OCI-LY3 (cell line): ENCODE data around the gene SLC2A13.

Source experiments
- H2AFZ ChIP-seq: fragments of 200-600, 300-600 bp; shearing (Covaris generic); 2 replicates; pipeline ENCODE4 v1.6.0; 2014; ENCODE audit warnings: antibody characterized with exemption, low read depth, low read length
- H3K27ac ChIP-seq: fragments of 200-600, 300-600 bp; sonication (generic); 2 replicates; pipeline ENCODE4 v1.5.1; 2014; ENCODE audit warnings: mild to moderate bottlenecking, low read length, moderate library complexity, mixed read lengths
- H3K27me3 ChIP-seq: fragments of 200-600, 300-600 bp; sonication (generic); 2 replicates; pipeline ENCODE4 v1.6.1; 2014; ENCODE audit warnings: low read depth, low read length, mixed read lengths
- H3K36me3 ChIP-seq: fragments of 200-600, 300-600 bp; sonication (generic); replicated peaks from 2 replicates; pipeline ENCODE3; 2014; ENCODE audit warnings: low read depth, low read length, mixed read lengths
- H3K4me1 ChIP-seq: fragments of 300-600, 200-600 bp; sonication (generic); 2 replicates; pipeline ENCODE4 v1.6.1; 2014; ENCODE audit warnings: low read length, mixed read lengths
- H3K4me2 ChIP-seq: fragments of 200-600, 300-600 bp; sonication (generic); 2 replicates; pipeline ENCODE4 v1.6.1; 2014; ENCODE audit warnings: low read length, mixed read lengths
- H3K4me3 ChIP-seq: fragments of 300-600, 200-600 bp; sonication (generic); 2 replicates; pipeline ENCODE4 v1.5.1; 2014; ENCODE audit warnings: antibody characterized with exemption, mild to moderate bottlenecking, low read length, moderate library complexity
- H3K79me2 ChIP-seq: fragments of 300-600, 200-600 bp; shearing (Covaris generic); 2 replicates; pipeline ENCODE4 v1.6.1; 2014; ENCODE audit warnings: mild to moderate bottlenecking, low read length, mixed read lengths
- H3K9ac ChIP-seq: fragments of 300-600, 200-600 bp; shearing (Covaris generic); 2 replicates; pipeline ENCODE4 v1.6.0; 2014; ENCODE audit warnings: mild to moderate bottlenecking, low read length, moderate library complexity
- H3K9me3 ChIP-seq: fragments of 200-600, 300-600 bp; shearing (Covaris generic); 2 replicates; pipeline ENCODE4 v1.6.1; 2014; ENCODE audit warnings: low read length, mixed read lengths; ENCODE audit not compliant: insufficient read depth
- H4K20me1 ChIP-seq: fragments of 200-600, 300-600 bp; sonication (generic); 2 replicates; pipeline ENCODE4 v1.6.1; 2016; ENCODE audit warnings: low read length, mixed read lengths; ENCODE audit not compliant: insufficient read depth
- CTCF ChIP-seq: fragments of 200-600, 300-600 bp; sonication (generic); IDR thresholded peaks from 2 replicates; pipeline ENCODE4 v1.5.1; 2014; ENCODE audit warnings: antibody characterized with exemption, low read length, low read depth
- EZH2phosphoT487 ChIP-seq: fragments of 200-600 bp; shearing (Covaris generic); IDR thresholded peaks from 2 replicates; pipeline ENCODE4 v1.6.1; 2018; ENCODE audit warnings: antibody characterized with exemption, mixed run types, low read depth

SLC2A13 gene

GRCh38 chr12:39773266-39773665 lies 332.6 kb downstream of the SLC2A13 start:
- no peak for TF ChIP-seq EZH2phosphoT487
- TF ChIP-seq CTCF, result no peak
- H3K9ac ChIP-seq, result no peak overlapping the region
- H3K9me3 ChIP-seq, result no peaks in the 10 kb centered on the region
- no peaks in the 10 kb centered on the region for H3K79me2 ChIP-seq
- no peaks in the 10 kb centered on the region for H3K27me3 ChIP-seq
- no peak overlapping the region for H3K4me3 ChIP-seq
- H3K4me1 ChIP-seq, result no peaks in the 10 kb centered on the region
- H3K36me3 ChIP-seq, result no peaks in the 10 kb centered on the region
- no peak overlapping the region for H2AFZ ChIP-seq
- H4K20me1 ChIP-seq, result no peaks in the 10 kb centered on the region
- no peak overlapping the region for H3K27ac ChIP-seq
- H3K4me2 ChIP-seq, result no peak overlapping the region

GRCh38 chr12:39772821-39773259 lies 333.0 kb downstream of the SLC2A13 start:
- no peak overlapping the region for H2AFZ ChIP-seq

DNA sequence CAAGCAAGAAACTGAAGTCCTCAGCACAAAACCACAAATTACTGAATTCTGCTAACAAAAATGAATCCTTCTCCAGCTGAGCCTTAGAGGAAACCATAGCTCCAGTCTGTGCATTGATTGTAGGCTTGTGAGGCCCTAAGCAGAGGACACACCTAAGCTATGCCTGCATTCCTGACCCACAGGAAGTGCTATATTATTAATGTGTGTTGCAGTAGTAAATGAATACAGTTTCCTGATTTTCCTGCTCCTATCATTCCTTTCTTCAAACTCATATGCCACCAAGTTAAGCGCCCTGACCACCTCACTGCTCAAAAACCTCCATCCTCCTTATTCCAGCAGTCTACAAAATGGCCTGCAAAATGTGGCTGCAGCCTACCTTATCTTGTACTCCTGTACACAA lies 334.4 kb downstream of the SLC2A13 start:
- no peak overlapping the region for H3K4me2 ChIP-seq
- H3K4me1 ChIP-seq, result no peaks in the 10 kb centered on the region
- no peak overlapping the region for H3K4me3 ChIP-seq
- no peaks in the 10 kb centered on the region for H3K79me2 ChIP-seq
- H2AFZ ChIP-seq, result no peak overlapping the region
- no peaks in the 10 kb centered on the region for H3K9me3 ChIP-seq
- no peak overlapping the region for H3K9ac ChIP-seq
- H4K20me1 ChIP-seq, result no peaks in the 10 kb centered on the region
- no peak for TF ChIP-seq CTCF
- no peak for TF ChIP-seq EZH2phosphoT487
- no peak overlapping the region for H3K27ac ChIP-seq
- H3K27me3 ChIP-seq, result no peaks in the 10 kb centered on the region
- no peaks in the 10 kb centered on the region for H3K36me3 ChIP-seq

More at GRCh38 chr12:39772821-39773259, 333.0 kb downstream of the SLC2A13 start:
- H3K27me3 ChIP-seq, result no peaks in the 10 kb centered on the region
- H3K36me3 ChIP-seq, result no peaks in the 10 kb centered on the region
- no peaks in the 10 kb centered on the region for H3K9me3 ChIP-seq
- no peak overlapping the region for H3K4me3 ChIP-seq
- no peak overlapping the region for H3K27ac ChIP-seq
- no peaks in the 10 kb centered on the region for H3K79me2 ChIP-seq
- no peak overlapping the region for H3K9ac ChIP-seq
- no peaks in the 10 kb centered on the region for H3K4me1 ChIP-seq
- H4K20me1 ChIP-seq, result no peaks in the 10 kb centered on the region
- H3K4me2 ChIP-seq, result no peak overlapping the region
- no peak for TF ChIP-seq EZH2phosphoT487
- no peak for TF ChIP-seq CTCF

- no peaks in the 10 kb centered on the region for H3K36me3 ChIP-seq
- no peak overlapping the region for H3K27ac ChIP-seq
- H3K4me2 ChIP-seq, result no peak overlapping the region
Observed at GRCh38 chr12:39764944-39765560, 340.8 kb downstream of the SLC2A13 start.

More at GRCh38 chr12:39764944-39765560, 340.8 kb downstream of the SLC2A13 start:
- no peaks in the 10 kb centered on the region for H4K20me1 ChIP-seq
- H2AFZ ChIP-seq, result no peak overlapping the region
- no peaks in the 10 kb centered on the region for H3K4me1 ChIP-seq
- H3K27me3 ChIP-seq, result no peaks in the 10 kb centered on the region
- H3K4me3 ChIP-seq, result no peak overlapping the region
- H3K9ac ChIP-seq, result no peak overlapping the region
- H3K79me2 ChIP-seq, result no peaks in the 10 kb centered on the region
- no peaks in the 10 kb centered on the region for H3K9me3 ChIP-seq
- peak; percentile 95 for TF ChIP-seq CTCF
- no peak for TF ChIP-seq EZH2phosphoT487
